Measurements from ENCODE around the gene FAM124B.

- no peak for TF ChIP-seq CTCF (IDR thresholded peaks at IDR 0.05)
- no peak for TF ChIP-seq POLR2A (IDR thresholded peaks at IDR 0.05)
- TF ChIP-seq POLR2AphosphoS5 (IDR thresholded peaks at IDR 0.05), result no peak
Measured at GRCh38 chr2:224363281-224363680, 38.6 kb downstream of the FAM124B start.
